WTC11 (cell line): ENCODE data around the gene MYLK3. TPM values are rescaled to one million over a fixed set of nuclear protein-coding genes. Genes with fewer than 3 reads are reported as not detected.

Source experiments
- ATAC-seq: fragments of 200-7000 bp; cut with Tn5 transposase; 2 replicates; pipeline ENCODE4 v1.10.0; 2021; ENCODE audit warnings: mild to moderate bottlenecking, moderate library complexity
- CTCF ChIA-PET: fragments of 300-600 bp; sonication (Branson Sonifier 250); formaldehyde crosslinking; loops from one replicate; lab custom pipeline; 2021; ENCODE audit warnings: antibody characterized with exemption; lab: Charles Lee
- POLR2A ChIA-PET: fragments of 350-600 bp; sonication (Branson Sonifier 250); formaldehyde crosslinking; loops from one replicate; lab custom pipeline; 2021; ENCODE audit warnings: antibody characterized with exemption; lab: Charles Lee
- DNase-seq: peaks from one replicate; pipeline ENCODE4 v3.0.0; 2021; ENCODE audit warnings: low spot score
- H3K27ac Mint-ChIP-seq: 2 replicates; pipeline ENCODE4 v1.8.0; 2021; ENCODE audit warnings: mixed read lengths
- H3K27me3 Mint-ChIP-seq: 2 replicates; pipeline ENCODE4 v1.8.0; 2021; ENCODE audit warnings: low read depth, mild to moderate bottlenecking, moderate library complexity, mixed read lengths
- H3K36me3 Mint-ChIP-seq: 2 replicates; pipeline ENCODE4 v1.8.0; 2021; ENCODE audit warnings: mixed read lengths
- H3K4me1 Mint-ChIP-seq: 2 replicates; pipeline ENCODE4 v1.8.0; 2022; ENCODE audit warnings: mixed read lengths
- H3K4me3 Mint-ChIP-seq: 2 replicates; pipeline ENCODE4 v1.8.0; 2021; ENCODE audit warnings: mild to moderate bottlenecking, moderate library complexity, mixed read lengths
- H3K9me3 Mint-ChIP-seq: 2 replicates; pipeline ENCODE4 v1.8.0; 2021; ENCODE audit warnings: mixed read lengths
- E2F5 ChIP-seq: sonication (generic); formaldehyde crosslinking; IDR thresholded peaks from 2 replicates; pipeline ENCODE4 v1.8.1; 2022; ENCODE audit warnings: mild to moderate bottlenecking, moderate library complexity, missing genetic modification reagents
- EMX1 ChIP-seq: fragments of 250-450 bp; sonication (Bioruptor Pico); IDR thresholded peaks from 2 replicates; pipeline ENCODE4 v1.8.0; 2021; ENCODE audit warnings: mild to moderate bottlenecking
- ESRRA ChIP-seq: sonication (generic); formaldehyde crosslinking; IDR thresholded peaks from 2 replicates; pipeline ENCODE4 v1.8.1; 2022; ENCODE audit warnings: mild to moderate bottlenecking, missing genetic modification reagents, borderline replicate concordance
- GABPB1 ChIP-seq: sonication (generic); formaldehyde crosslinking; IDR thresholded peaks from 2 replicates; pipeline ENCODE4 v1.8.1; 2023; ENCODE audit warnings: mild to moderate bottlenecking, missing genetic modification reagents
- HMGA2 ChIP-seq: fragments of 250-450 bp; sonication (Bioruptor Pico); IDR thresholded peaks from 2 replicates; pipeline ENCODE4 v1.4.0; 2021; ENCODE audit warnings: mild to moderate bottlenecking, moderate library complexity
- JAZF1 ChIP-seq: fragments of 250-450 bp; sonication (Bioruptor Pico); IDR thresholded peaks from 2 replicates; pipeline ENCODE4 v1.9.0; 2021; ENCODE audit warnings: moderate library complexity, mild to moderate bottlenecking, inconsistent platforms
- NR2C2 ChIP-seq: sonication (generic); formaldehyde crosslinking; IDR thresholded peaks from 2 replicates; pipeline ENCODE4 v1.8.0; 2022; ENCODE audit warnings: mild to moderate bottlenecking, missing genetic modification reagents
- OVOL2 ChIP-seq: fragments of 250-450 bp; sonication (Bioruptor Pico); IDR thresholded peaks from 2 replicates; pipeline ENCODE4 v1.9.0; 2021; ENCODE audit warnings: mild to moderate bottlenecking, borderline replicate concordance
- RORB ChIP-seq: fragments of 250-450 bp; sonication (Bioruptor Pico); IDR thresholded peaks from 2 replicates; pipeline ENCODE4 v1.9.0; 2021; ENCODE audit warnings: mild to moderate bottlenecking
- SMAD3 ChIP-seq: sonication (generic); formaldehyde crosslinking; IDR thresholded peaks from 2 replicates; pipeline ENCODE4 v1.8.0; 2022; ENCODE audit warnings: missing genetic modification reagents, mild to moderate bottlenecking, borderline replicate concordance
- SMAD4 ChIP-seq: sonication (generic); formaldehyde crosslinking; IDR thresholded peaks from 2 replicates; pipeline ENCODE4 v1.8.0; 2022; ENCODE audit warnings: mild to moderate bottlenecking, missing genetic modification reagents
- TEAD1 ChIP-seq: sonication (generic); formaldehyde crosslinking; IDR thresholded peaks from 2 replicates; pipeline ENCODE4 v1.8.0; 2022; ENCODE audit warnings: mild to moderate bottlenecking, missing genetic modification reagents
- USF1 ChIP-seq: sonication (generic); formaldehyde crosslinking; IDR thresholded peaks from 2 replicates; pipeline ENCODE4 v1.8.0; 2022; ENCODE audit warnings: mild to moderate bottlenecking, missing genetic modification reagents
- ZNF138 ChIP-seq: sonication (generic); formaldehyde crosslinking; conservative IDR thresholded peaks from 2 replicates; pipeline ENCODE4 v1.8.1; 2022; ENCODE audit warnings: mild to moderate bottlenecking, moderate library complexity, missing genetic modification reagents
- ZNF232 ChIP-seq: sonication (generic); formaldehyde crosslinking; IDR thresholded peaks from 2 replicates; pipeline ENCODE4 v1.8.0; 2022; ENCODE audit warnings: mild to moderate bottlenecking, missing genetic modification reagents
- ZNF281 ChIP-seq: sonication (generic); formaldehyde crosslinking; IDR thresholded peaks from 2 replicates; pipeline ENCODE4 v1.8.0; 2023; ENCODE audit warnings: mild to moderate bottlenecking, missing genetic modification reagents
- total RNA-seq: library from RNA; stranded (reverse); gene quantifications from 3 replicates; pipeline ENCODE4 v1.2.3, GENCODE V29; 2021
- TF ChIP-seq, protein P1 (sequence below): sonication (generic); formaldehyde crosslinking; IDR thresholded peaks from 2 replicates; pipeline ENCODE4 v1.8.1; 2022; ENCODE audit warnings: mild to moderate bottlenecking, missing genetic modification reagents, moderate library complexity, borderline replicate concordance
- TF ChIP-seq, protein P2 (sequence below): fragments of 250-450 bp; sonication (Bioruptor Pico); IDR thresholded peaks from 2 replicates; pipeline ENCODE4 v1.9.0; 2021; ENCODE audit warnings: mild to moderate bottlenecking
- TF ChIP-seq, protein P3 (sequence below): sonication (generic); formaldehyde crosslinking; IDR thresholded peaks from 2 replicates; pipeline ENCODE4 v1.8.1; 2023; ENCODE audit warnings: mild to moderate bottlenecking, missing genetic modification reagents, moderate library complexity
- TF ChIP-seq, protein P4 (sequence below): sonication (generic); formaldehyde crosslinking; IDR thresholded peaks from 2 replicates; pipeline ENCODE4 v1.8.0; 2022; ENCODE audit warnings: mild to moderate bottlenecking, missing genetic modification reagents
- TF ChIP-seq, protein P5 (sequence below): sonication (generic); formaldehyde crosslinking; IDR thresholded peaks from 2 replicates; pipeline ENCODE4 v1.8.1; 2022; ENCODE audit warnings: missing genetic modification reagents, borderline replicate concordance
- TF ChIP-seq, protein P6 (sequence below): sonication (generic); formaldehyde crosslinking; IDR thresholded peaks from 2 replicates; pipeline ENCODE4 v1.8.0; 2022; ENCODE audit warnings: mild to moderate bottlenecking, missing genetic modification reagents
- TF ChIP-seq, protein P7 (sequence below): fragments of 250-450 bp; sonication (Bioruptor Pico); IDR thresholded peaks from 2 replicates; pipeline ENCODE4 v1.9.0; 2021; ENCODE audit warnings: mild to moderate bottlenecking

MYLK3 gene
- total RNA-seq, 1 experiment from 2014 or later, result 0.79 TPM

DNA sequence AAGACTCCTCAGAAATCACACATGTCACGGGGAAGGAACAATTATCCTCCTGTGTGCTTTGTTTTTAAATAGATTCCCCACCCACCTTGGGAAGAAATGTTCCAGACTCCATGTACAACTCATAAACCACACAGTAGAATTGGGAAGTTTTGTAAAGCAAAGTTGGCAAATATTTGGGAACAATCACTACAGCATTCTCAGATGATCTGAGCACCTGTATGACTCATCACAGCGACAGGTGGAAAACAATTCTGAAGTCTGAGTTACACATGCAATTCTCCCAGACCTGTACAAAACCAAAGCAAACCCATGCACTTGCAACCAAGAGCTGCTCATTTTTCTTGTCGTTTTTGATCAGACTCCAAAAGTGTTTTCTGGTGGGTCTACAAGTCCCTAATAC is 14.4 kb upstream of the MYLK3 start (continued):
- TF ChIP-seq TEAD1 (CRISPR knock-in tag), result no peak
- TF ChIP-seq, protein P1, sequence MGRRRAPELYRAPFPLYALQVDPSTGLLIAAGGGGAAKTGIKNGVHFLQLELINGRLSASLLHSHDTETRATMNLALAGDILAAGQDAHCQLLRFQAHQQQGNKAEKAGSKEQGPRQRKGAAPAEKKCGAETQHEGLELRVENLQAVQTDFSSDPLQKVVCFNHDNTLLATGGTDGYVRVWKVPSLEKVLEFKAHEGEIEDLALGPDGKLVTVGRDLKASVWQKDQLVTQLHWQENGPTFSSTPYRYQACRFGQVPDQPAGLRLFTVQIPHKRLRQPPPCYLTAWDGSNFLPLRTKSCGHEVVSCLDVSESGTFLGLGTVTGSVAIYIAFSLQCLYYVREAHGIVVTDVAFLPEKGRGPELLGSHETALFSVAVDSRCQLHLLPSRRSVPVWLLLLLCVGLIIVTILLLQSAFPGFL (CRISPR knock-in tag), result no peak
- no peak for TF ChIP-seq HMGA2
- TF ChIP-seq, protein P2, sequence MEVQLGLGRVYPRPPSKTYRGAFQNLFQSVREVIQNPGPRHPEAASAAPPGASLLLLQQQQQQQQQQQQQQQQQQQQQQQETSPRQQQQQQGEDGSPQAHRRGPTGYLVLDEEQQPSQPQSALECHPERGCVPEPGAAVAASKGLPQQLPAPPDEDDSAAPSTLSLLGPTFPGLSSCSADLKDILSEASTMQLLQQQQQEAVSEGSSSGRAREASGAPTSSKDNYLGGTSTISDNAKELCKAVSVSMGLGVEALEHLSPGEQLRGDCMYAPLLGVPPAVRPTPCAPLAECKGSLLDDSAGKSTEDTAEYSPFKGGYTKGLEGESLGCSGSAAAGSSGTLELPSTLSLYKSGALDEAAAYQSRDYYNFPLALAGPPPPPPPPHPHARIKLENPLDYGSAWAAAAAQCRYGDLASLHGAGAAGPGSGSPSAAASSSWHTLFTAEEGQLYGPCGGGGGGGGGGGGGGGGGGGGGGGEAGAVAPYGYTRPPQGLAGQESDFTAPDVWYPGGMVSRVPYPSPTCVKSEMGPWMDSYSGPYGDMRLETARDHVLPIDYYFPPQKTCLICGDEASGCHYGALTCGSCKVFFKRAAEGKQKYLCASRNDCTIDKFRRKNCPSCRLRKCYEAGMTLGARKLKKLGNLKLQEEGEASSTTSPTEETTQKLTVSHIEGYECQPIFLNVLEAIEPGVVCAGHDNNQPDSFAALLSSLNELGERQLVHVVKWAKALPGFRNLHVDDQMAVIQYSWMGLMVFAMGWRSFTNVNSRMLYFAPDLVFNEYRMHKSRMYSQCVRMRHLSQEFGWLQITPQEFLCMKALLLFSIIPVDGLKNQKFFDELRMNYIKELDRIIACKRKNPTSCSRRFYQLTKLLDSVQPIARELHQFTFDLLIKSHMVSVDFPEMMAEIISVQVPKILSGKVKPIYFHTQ (CRISPR knock-in tag), result no peak
- TF ChIP-seq ZNF232 (CRISPR knock-in tag), result no peak
- no peak for TF ChIP-seq NR2C2 (CRISPR knock-in tag)

GRCh38 chr16:46759309-46759708 is 11.2 kb upstream of the MYLK3 start:
- CTCF ChIA-PET, result interaction anchor here (0.7 kb wide), 1 partner anchor 38 kb away, joined by 3 read pairs; no protein-coding TSS in a partner anchor
- POLR2A ChIA-PET, result no interaction called here
- peaks cover 15% of the 10 kb centered on the region for H3K4me1 Mint-ChIP-seq
- TF ChIP-seq E2F5 (CRISPR knock-in tag) (no peak), ZNF281 (CRISPR knock-in tag) (no peak), SMAD4 (CRISPR knock-in tag) (no peak), ZNF138 (CRISPR knock-in tag) (no peak), USF1 (CRISPR knock-in tag) (no peak), ESRRA (CRISPR knock-in tag) (no peak), EMX1 (no peak), GABPB1 (CRISPR knock-in tag) (no peak), JAZF1 (no peak), RORB (no peak), OVOL2 (CRISPR knock-in tag) (no peak), SMAD3 (CRISPR knock-in tag) (no peak)
- TF ChIP-seq, protein P3, sequence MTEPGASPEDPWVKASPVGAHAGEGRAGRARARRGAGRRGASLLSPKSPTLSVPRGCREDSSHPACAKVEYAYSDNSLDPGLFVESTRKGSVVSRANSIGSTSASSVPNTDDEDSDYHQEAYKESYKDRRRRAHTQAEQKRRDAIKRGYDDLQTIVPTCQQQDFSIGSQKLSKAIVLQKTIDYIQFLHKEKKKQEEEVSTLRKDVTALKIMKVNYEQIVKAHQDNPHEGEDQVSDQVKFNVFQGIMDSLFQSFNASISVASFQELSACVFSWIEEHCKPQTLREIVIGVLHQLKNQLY (CRISPR knock-in tag), result no peak
- TF ChIP-seq, protein P4, sequence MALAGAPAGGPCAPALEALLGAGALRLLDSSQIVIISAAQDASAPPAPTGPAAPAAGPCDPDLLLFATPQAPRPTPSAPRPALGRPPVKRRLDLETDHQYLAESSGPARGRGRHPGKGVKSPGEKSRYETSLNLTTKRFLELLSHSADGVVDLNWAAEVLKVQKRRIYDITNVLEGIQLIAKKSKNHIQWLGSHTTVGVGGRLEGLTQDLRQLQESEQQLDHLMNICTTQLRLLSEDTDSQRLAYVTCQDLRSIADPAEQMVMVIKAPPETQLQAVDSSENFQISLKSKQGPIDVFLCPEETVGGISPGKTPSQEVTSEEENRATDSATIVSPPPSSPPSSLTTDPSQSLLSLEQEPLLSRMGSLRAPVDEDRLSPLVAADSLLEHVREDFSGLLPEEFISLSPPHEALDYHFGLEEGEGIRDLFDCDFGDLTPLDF (CRISPR knock-in tag), result no peak
- TF ChIP-seq, protein P5, sequence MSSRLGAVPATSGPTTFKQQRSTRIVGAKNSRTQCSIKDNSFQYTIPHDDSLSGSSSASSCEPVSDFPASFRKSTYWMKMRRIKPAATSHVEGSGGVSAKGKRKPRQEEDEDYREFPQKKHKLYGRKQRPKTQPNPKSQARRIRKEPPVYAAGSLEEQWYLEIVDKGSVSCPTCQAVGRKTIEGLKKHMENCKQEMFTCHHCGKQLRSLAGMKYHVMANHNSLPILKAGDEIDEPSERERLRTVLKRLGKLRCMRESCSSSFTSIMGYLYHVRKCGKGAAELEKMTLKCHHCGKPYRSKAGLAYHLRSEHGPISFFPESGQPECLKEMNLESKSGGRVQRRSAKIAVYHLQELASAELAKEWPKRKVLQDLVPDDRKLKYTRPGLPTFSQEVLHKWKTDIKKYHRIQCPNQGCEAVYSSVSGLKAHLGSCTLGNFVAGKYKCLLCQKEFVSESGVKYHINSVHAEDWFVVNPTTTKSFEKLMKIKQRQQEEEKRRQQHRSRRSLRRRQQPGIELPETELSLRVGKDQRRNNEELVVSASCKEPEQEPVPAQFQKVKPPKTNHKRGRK (CRISPR knock-in tag), result no peak
- TF ChIP-seq, protein P6, sequence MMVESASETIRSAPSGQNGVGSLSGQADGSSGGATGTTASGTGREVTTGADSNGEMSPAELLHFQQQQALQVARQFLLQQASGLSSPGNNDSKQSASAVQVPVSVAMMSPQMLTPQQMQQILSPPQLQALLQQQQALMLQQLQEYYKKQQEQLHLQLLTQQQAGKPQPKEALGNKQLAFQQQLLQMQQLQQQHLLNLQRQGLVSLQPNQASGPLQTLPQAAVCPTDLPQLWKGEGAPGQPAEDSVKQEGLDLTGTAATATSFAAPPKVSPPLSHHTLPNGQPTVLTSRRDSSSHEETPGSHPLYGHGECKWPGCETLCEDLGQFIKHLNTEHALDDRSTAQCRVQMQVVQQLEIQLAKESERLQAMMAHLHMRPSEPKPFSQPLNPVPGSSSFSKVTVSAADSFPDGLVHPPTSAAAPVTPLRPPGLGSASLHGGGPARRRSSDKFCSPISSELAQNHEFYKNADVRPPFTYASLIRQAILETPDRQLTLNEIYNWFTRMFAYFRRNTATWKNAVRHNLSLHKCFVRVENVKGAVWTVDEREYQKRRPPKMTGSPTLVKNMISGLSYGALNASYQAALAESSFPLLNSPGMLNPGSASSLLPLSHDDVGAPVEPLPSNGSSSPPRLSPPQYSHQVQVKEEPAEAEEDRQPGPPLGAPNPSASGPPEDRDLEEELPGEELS, result no peak
- TF ChIP-seq, protein P7, sequence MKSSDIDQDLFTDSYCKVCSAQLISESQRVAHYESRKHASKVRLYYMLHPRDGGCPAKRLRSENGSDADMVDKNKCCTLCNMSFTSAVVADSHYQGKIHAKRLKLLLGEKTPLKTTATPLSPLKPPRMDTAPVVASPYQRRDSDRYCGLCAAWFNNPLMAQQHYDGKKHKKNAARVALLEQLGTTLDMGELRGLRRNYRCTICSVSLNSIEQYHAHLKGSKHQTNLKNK (CRISPR knock-in tag), result no peak

More at GRCh38 chr16:46759309-46759708, 11.2 kb upstream of the MYLK3 start:
- H3K36me3 Mint-ChIP-seq, result no peaks in the 10 kb centered on the region
- ATAC-seq, result no peak
- no peak for DNase-seq
- H3K9me3 Mint-ChIP-seq, result no peaks in the 10 kb centered on the region
- no peak overlapping the region for H3K27ac Mint-ChIP-seq
- no peak overlapping the region for H3K4me3 Mint-ChIP-seq
- H3K27me3 Mint-ChIP-seq, result no peaks in the 10 kb centered on the region
